DND-41 (cell line): ENCODE measurements around the gene LRRC27.
"Not testable (repeated sequence)": the region's sequence is repeated elsewhere in the genome, so short reads cannot be mapped to it uniquely, and the experiment has no call there.

Experiments used
- ATAC-seq: fragments of 200-7000 bp; cut with Tn5 transposase; 3 replicates; pipeline ENCODE4 v1.9.1; 2021; ENCODE audit warnings: low read depth; ENCODE audit not compliant: insufficient read depth
- DNase-seq: peaks from one replicate; pipeline ENCODE4 v3.0.0-alpha.2; 2020
- H2AFZ ChIP-seq: 2 replicates; pipeline ENCODE4 v1.6.0; 2012; ENCODE audit warnings: low read depth, low read length
- H3K27ac ChIP-seq: 2 replicates; pipeline ENCODE4 v1.5.1; 2012; ENCODE audit warnings: low read length, inconsistent platforms
- H3K27me3 ChIP-seq: fragments of 200-600 bp; sonication (generic); 2 replicates; pipeline ENCODE4 v1.6.0; 2012; ENCODE audit warnings: low read length, mild to moderate bottlenecking, inconsistent platforms; ENCODE audit not compliant: insufficient read depth, poor library complexity
- H3K36me3 ChIP-seq: 2 replicates; pipeline ENCODE4 v1.5.1; 2012; ENCODE audit warnings: low read length, inconsistent platforms; ENCODE audit not compliant: insufficient read depth
- H3K4me1 ChIP-seq: 2 replicates; pipeline ENCODE4 v1.5.1; 2012; ENCODE audit warnings: mild to moderate bottlenecking, low read length; ENCODE audit not compliant: insufficient read depth
- H3K4me2 ChIP-seq: 2 replicates; pipeline ENCODE4 v1.6.0; 2012; ENCODE audit warnings: mild to moderate bottlenecking, moderate library complexity, low read length, inconsistent platforms; ENCODE audit not compliant: insufficient read depth
- H3K4me3 ChIP-seq, 2 experiments: fragments of 200-600 bp in 1 of 2; shearing (Covaris generic) in 1 of 2; 2 replicates each; pipeline ENCODE4 v1.5.1; 2012 to 2016; ENCODE audit warnings: inconsistent platforms in 2 of 2, low read length in 2 of 2, mild to moderate bottlenecking in 2 of 2, low read depth in 1 of 2, moderate library complexity in 1 of 2
- H3K79me2 ChIP-seq: 2 replicates; pipeline ENCODE4 v1.6.0; 2012; ENCODE audit warnings: low read length, inconsistent platforms; ENCODE audit not compliant: insufficient read depth
- H3K9ac ChIP-seq: 2 replicates; pipeline ENCODE4 v1.6.0; 2012; ENCODE audit warnings: low read depth, mild to moderate bottlenecking, inconsistent platforms, low read length, moderate library complexity
- H3K9me3 ChIP-seq: 2 replicates; pipeline ENCODE4 v1.5.1; 2012; ENCODE audit warnings: low read length, moderate library complexity, mild to moderate bottlenecking, inconsistent platforms; ENCODE audit not compliant: insufficient read depth, severe bottlenecking
- H4K20me1 ChIP-seq: 2 replicates; pipeline ENCODE4 v1.6.0; 2012; ENCODE audit warnings: low read length; ENCODE audit not compliant: insufficient read depth
- CTCF ChIP-seq: IDR thresholded peaks from 2 replicates; pipeline ENCODE4 v1.5.1; 2012; ENCODE audit warnings: borderline replicate concordance, low read length, moderate library complexity, mild to moderate bottlenecking; ENCODE audit not compliant: poor library complexity, severe bottlenecking; ENCODE audit errors: extremely low read depth
- EZH2 ChIP-seq: IDR thresholded peaks from 3 replicates; pipeline ENCODE4 v1.6.1; 2012; ENCODE audit warnings: borderline replicate concordance, low read depth, mild to moderate bottlenecking, moderate library complexity, low read length, inconsistent platforms; ENCODE audit not compliant: severe bottlenecking

LRRC27 gene

GRCh38 chr10:132375795-132376297, 43.9 kb downstream of the LRRC27 start:
- TF ChIP-seq EZH2 = no peak
- no peak for TF ChIP-seq CTCF
- Histone ChIP-seq H3K79me2 (no peaks in the 10 kb centered on the region), H3K9ac (no peak overlapping the region), H3K36me3 (no peaks in the 10 kb centered on the region), H3K27ac (no peak overlapping the region), H3K4me2 (no peak overlapping the region), H4K20me1 (no peaks in the 10 kb centered on the region; the same call in 1 of the 2 replicates), H3K9me3 (no peaks in the 10 kb centered on the region), H3K4me3 (no peak overlapping the region), H3K4me1 (no peaks in the 10 kb centered on the region; the same call in 1 of the 2 replicates), H3K27me3 (no peaks in the 10 kb centered on the region), H2AFZ (no peak overlapping the region)
- DNase-seq = no peak
- no peak for ATAC-seq

GRCh38 chr10:132376394-132376851, 44.4 kb downstream of the LRRC27 start:
- no peaks in the 10 kb centered on the region for H3K27me3 ChIP-seq
- H3K79me2 ChIP-seq = no peaks in the 10 kb centered on the region
- H3K4me3 ChIP-seq = no peak overlapping the region
- no peak overlapping the region for H2AFZ ChIP-seq
- no peaks in the 10 kb centered on the region for H3K9me3 ChIP-seq
- DNase-seq (no peak), ATAC-seq (no peak)
- TF ChIP-seq EZH2 (no peak), CTCF (no peak)
- H4K20me1 ChIP-seq = no peaks in the 10 kb centered on the region; the same call in 1 of the 2 replicates
- H3K27ac ChIP-seq = no peak overlapping the region
- no peaks in the 10 kb centered on the region; the same call in 1 of the 2 replicates for H3K4me1 ChIP-seq
- H3K9ac ChIP-seq = no peak overlapping the region
- no peak overlapping the region for H3K4me2 ChIP-seq
- no peaks in the 10 kb centered on the region for H3K36me3 ChIP-seq

- no peak overlapping the region for H3K4me2 ChIP-seq
- no peaks in the 10 kb centered on the region for H3K36me3 ChIP-seq
- H3K27ac ChIP-seq = no peak overlapping the region
- H3K4me3 ChIP-seq = no peak overlapping the region
- H2AFZ ChIP-seq = no peak overlapping the region
- H4K20me1 ChIP-seq = no peaks in the 10 kb centered on the region; the same call in 1 of the 2 replicates
- H3K9me3 ChIP-seq = no peaks in the 10 kb centered on the region
- ATAC-seq = no peak
- TF ChIP-seq CTCF (no peak), EZH2 (no peak)
- H3K9ac ChIP-seq = no peak overlapping the region
- H3K4me1 ChIP-seq = no peaks in the 10 kb centered on the region
- no peak for DNase-seq
- no peaks in the 10 kb centered on the region for H3K79me2 ChIP-seq
- H3K27me3 ChIP-seq = no peaks in the 10 kb centered on the region
These were observed 45.3 kb downstream of the LRRC27 start for GRCh38 chr10:132377326-132377725.

GRCh38 chr10:132379026-132379425, 47.0 kb downstream of the LRRC27 start:
- H3K4me3 ChIP-seq, H3K36me3 ChIP-seq, H3K4me2 ChIP-seq, H3K4me1 ChIP-seq, H3K27me3 ChIP-seq, ATAC-seq, H4K20me1 ChIP-seq, H3K79me2 ChIP-seq, H2AFZ ChIP-seq, DNase-seq, H3K27ac ChIP-seq, H3K9me3 ChIP-seq, H3K9ac ChIP-seq: not testable (repeated sequence)

- H4K20me1 ChIP-seq, H3K4me2 ChIP-seq, H3K4me3 ChIP-seq, H3K79me2 ChIP-seq, DNase-seq, H3K9ac ChIP-seq, H3K4me1 ChIP-seq, H3K27ac ChIP-seq, H2AFZ ChIP-seq, H3K9me3 ChIP-seq, ATAC-seq, H3K27me3 ChIP-seq, H3K36me3 ChIP-seq: not testable (repeated sequence)
These were observed 49.0 kb downstream of the LRRC27 start for GRCh38 chr10:132380986-132381385.
